ENCODE results near the gene ACBD3. TPM values are rescaled to one million over a fixed set of nuclear protein-coding genes. Genes with fewer than 3 reads are reported as not detected.

Gene ACBD3
- 48.4 TPM for polyA plus RNA-seq (2013, experiment 1 of 2)
- polyA plus RNA-seq (2013, experiment 2 of 2) = 49.5 TPM

GRCh38 chr1:226186124-226187018 lies at the start of gene ACBD3:
ACBD3 (minus strand) TSS chr1:226186741; CDS start chr1:226186675, 66 bp downstream.
- H3K18ac ChIP-seq (ENCODE audit: low read depth in 1 of 2, low read length in 2 of 2) = peak within 1 kb of the TSS; percentile 99 to 100
- under 1% methylated on average over 65 of the region's 75 CpGs for WGBS
- H3K4me1 ChIP-seq (ENCODE audit: control insufficient read depth, insufficient read depth, low read depth, low read length) = peaks cover 9% of the 10 kb centered on the region
- H2BK5ac ChIP-seq (ENCODE audit: low read depth, low read length, poor library complexity, severe bottlenecking) = peak within 1 kb of the TSS; percentile 89
- peak within 1 kb of the TSS; percentile 96 to 100 for H3K4ac ChIP-seq (ENCODE audit: low read depth in 1 of 2, low read length in 2 of 2)
- H3K4me3 ChIP-seq (ENCODE audit: insufficient read depth in 1 of 2, low read depth in 1 of 2, low read length in 2 of 2) = peak within 1 kb of the TSS; percentile 96 to 99
- peak within 1 kb of the TSS; percentile 77 for H3K4me2 ChIP-seq (ENCODE audit: low read length, poor library complexity, severe bottlenecking)
- H2BK12ac ChIP-seq (ENCODE audit: low read length in 2 of 2) = peak within 1 kb of the TSS in 1 of 2 experiments; percentile 52
- peak within 1 kb of the TSS; percentile 98 for H2AFZ ChIP-seq (ENCODE audit: low read depth, low read length)
- H2BK120ac ChIP-seq (ENCODE audit: low read depth, low read length) = peak within 1 kb of the TSS; percentile 94
- H2AK5ac ChIP-seq (ENCODE audit: low read length, severe bottlenecking) = peak within 1 kb of the TSS; percentile 71
- peak within 1 kb of the TSS; percentile 84 for H2BK15ac ChIP-seq (ENCODE audit: low read depth, poor library complexity, severe bottlenecking)
- H3K27ac ChIP-seq (ENCODE audit: low read length, poor library complexity, severe bottlenecking) = peak within 1 kb of the TSS; percentile 66
- H4K8ac ChIP-seq (ENCODE audit: low read length) = peak within 1 kb of the TSS; percentile 100
- no peaks in the 10 kb centered on the region for H3K9me3 ChIP-seq (ENCODE audit: control insufficient read depth, low read length)
- peak within 1 kb of the TSS in 1 of 2 experiments; percentile 99 for H3K23ac ChIP-seq (ENCODE audit: low read length in 2 of 2)
- H3K9ac ChIP-seq (ENCODE audit: low read length) = peak within 1 kb of the TSS; percentile 97
- H3K36me3 ChIP-seq (ENCODE audit: control insufficient read depth in 1 of 2, insufficient read depth in 2 of 2, low read depth in 1 of 2, low read length in 2 of 2) = peaks cover 12 to 21% of the 10 kb centered on the region in 2 experiments
- no peaks in the 10 kb centered on the region for H3K79me1 ChIP-seq (replicated peaks; ENCODE audit: low read length, poor library complexity, severe bottlenecking)
- no peaks in the 10 kb centered on the region for H3K27me3 ChIP-seq (ENCODE audit: control insufficient read depth in 1 of 2, insufficient read depth in 1 of 2, low read length in 2 of 2)
- H4K91ac ChIP-seq (ENCODE audit: low read length) = peak within 1 kb of the TSS; percentile 98
- peak; percentile 91 for DNase-seq
- H3K14ac ChIP-seq (ENCODE audit: low read length in 2 of 2) = peak within 1 kb of the TSS; percentile 81 to 98

GRCh38 chr1:226233806-226234205 lies 47.3 kb upstream of the ACBD3 start:
- Histone ChIP-seq H3K18ac (ENCODE audit: low read depth in 1 of 2, low read length in 2 of 2) (no peak overlapping the region), H3K79me1 (replicated peaks; ENCODE audit: low read length, poor library complexity, severe bottlenecking) (no peaks in the 10 kb centered on the region), H3K4me3 (ENCODE audit: insufficient read depth in 1 of 2, low read depth in 1 of 2, low read length in 2 of 2) (no peak overlapping the region), H3K9ac (ENCODE audit: low read length) (no peak overlapping the region), H3K4me2 (ENCODE audit: low read length, poor library complexity, severe bottlenecking) (no peak overlapping the region), H2BK5ac (ENCODE audit: low read depth, low read length, poor library complexity, severe bottlenecking) (no peak overlapping the region), H3K14ac (ENCODE audit: low read length in 2 of 2) (no peak overlapping the region), H3K36me3 (ENCODE audit: control insufficient read depth in 1 of 2, insufficient read depth in 2 of 2, low read depth in 1 of 2, low read length in 2 of 2) (no peaks in the 10 kb centered on the region), H2BK15ac (ENCODE audit: low read depth, poor library complexity, severe bottlenecking) (no peak overlapping the region), H4K91ac (ENCODE audit: low read length) (no peak overlapping the region), H4K8ac (ENCODE audit: low read length) (no peak overlapping the region), H3K4me1 (ENCODE audit: control insufficient read depth, insufficient read depth, low read depth, low read length) (no peaks in the 10 kb centered on the region), H3K23ac (ENCODE audit: low read length in 2 of 2) (no peak overlapping the region), H3K4ac (ENCODE audit: low read depth in 1 of 2, low read length in 2 of 2) (no peak overlapping the region), H2AK5ac (ENCODE audit: low read length, severe bottlenecking) (no peak overlapping the region), H3K27ac (ENCODE audit: low read length, poor library complexity, severe bottlenecking) (no peak overlapping the region), H2BK120ac (ENCODE audit: low read depth, low read length) (no peak overlapping the region), H2AFZ (ENCODE audit: low read depth, low read length) (no peak overlapping the region), H3K9me3 (ENCODE audit: control insufficient read depth, low read length) (no peaks in the 10 kb centered on the region), H3K27me3 (ENCODE audit: control insufficient read depth in 1 of 2, insufficient read depth in 1 of 2, low read length in 2 of 2) (no peaks in the 10 kb centered on the region), H2BK12ac (ENCODE audit: low read length in 2 of 2) (no peak overlapping the region)
- WGBS = 96% methylated on average over 2 of the region's 3 CpGs
- DNase-seq = no peak

GRCh38 chr1:226233293-226233692 lies 46.8 kb upstream of the ACBD3 start:
- Histone ChIP-seq H3K4me1 (ENCODE audit: control insufficient read depth, insufficient read depth, low read depth, low read length) (no peaks in the 10 kb centered on the region), H4K91ac (ENCODE audit: low read length) (no peak overlapping the region), H3K4me2 (ENCODE audit: low read length, poor library complexity, severe bottlenecking) (no peak overlapping the region), H2BK120ac (ENCODE audit: low read depth, low read length) (no peak overlapping the region), H3K79me1 (replicated peaks; ENCODE audit: low read length, poor library complexity, severe bottlenecking) (no peaks in the 10 kb centered on the region), H3K14ac (ENCODE audit: low read length in 2 of 2) (no peak overlapping the region), H2AK5ac (ENCODE audit: low read length, severe bottlenecking) (no peak overlapping the region), H4K8ac (ENCODE audit: low read length) (no peak overlapping the region), H3K36me3 (ENCODE audit: control insufficient read depth in 1 of 2, insufficient read depth in 2 of 2, low read depth in 1 of 2, low read length in 2 of 2) (no peaks in the 10 kb centered on the region), H3K9ac (ENCODE audit: low read length) (no peak overlapping the region), H2BK15ac (ENCODE audit: low read depth, poor library complexity, severe bottlenecking) (no peak overlapping the region), H3K4ac (ENCODE audit: low read depth in 1 of 2, low read length in 2 of 2) (no peak overlapping the region), H2BK12ac (ENCODE audit: low read length in 2 of 2) (no peak overlapping the region), H3K9me3 (ENCODE audit: control insufficient read depth, low read length) (no peaks in the 10 kb centered on the region), H3K18ac (ENCODE audit: low read depth in 1 of 2, low read length in 2 of 2) (no peak overlapping the region), H3K27ac (ENCODE audit: low read length, poor library complexity, severe bottlenecking) (no peak overlapping the region), H3K27me3 (ENCODE audit: control insufficient read depth in 1 of 2, insufficient read depth in 1 of 2, low read length in 2 of 2) (no peaks in the 10 kb centered on the region), H3K23ac (ENCODE audit: low read length in 2 of 2) (no peak overlapping the region), H2BK5ac (ENCODE audit: low read depth, low read length, poor library complexity, severe bottlenecking) (no peak overlapping the region), H2AFZ (ENCODE audit: low read depth, low read length) (no peak overlapping the region), H3K4me3 (ENCODE audit: insufficient read depth in 1 of 2, low read depth in 1 of 2, low read length in 2 of 2) (no peak overlapping the region)
- no peak for DNase-seq
- WGBS = 92% methylated on average over 3 of the region's 6 CpGs

- no peak overlapping the region for H4K91ac ChIP-seq (ENCODE audit: low read length)
- no peak overlapping the region for H3K9ac ChIP-seq (ENCODE audit: low read length)
- no peak overlapping the region for H3K18ac ChIP-seq (ENCODE audit: low read depth in 1 of 2, low read length in 2 of 2)
- no peak overlapping the region for H2BK5ac ChIP-seq (ENCODE audit: low read depth, low read length, poor library complexity, severe bottlenecking)
- no peak overlapping the region for H4K8ac ChIP-seq (ENCODE audit: low read length)
- no peak overlapping the region for H3K23ac ChIP-seq (ENCODE audit: low read length in 2 of 2)
- no peak overlapping the region for H2BK15ac ChIP-seq (ENCODE audit: low read depth, poor library complexity, severe bottlenecking)
- peaks cover 9% of the 10 kb centered on the region for H3K4me1 ChIP-seq (ENCODE audit: control insufficient read depth, insufficient read depth, low read depth, low read length)
- no peaks in the 10 kb centered on the region for H3K79me1 ChIP-seq (replicated peaks; ENCODE audit: low read length, poor library complexity, severe bottlenecking)
- no peak overlapping the region for H2AK5ac ChIP-seq (ENCODE audit: low read length, severe bottlenecking)
- H3K4me3 ChIP-seq (ENCODE audit: insufficient read depth in 1 of 2, low read depth in 1 of 2, low read length in 2 of 2) = no peak overlapping the region
- H3K4me2 ChIP-seq (ENCODE audit: low read length, poor library complexity, severe bottlenecking) = no peak overlapping the region
- H3K27ac ChIP-seq (ENCODE audit: low read length, poor library complexity, severe bottlenecking) = no peak overlapping the region
- no peak overlapping the region for H2BK120ac ChIP-seq (ENCODE audit: low read depth, low read length)
- no peaks in the 10 kb centered on the region for H3K9me3 ChIP-seq (ENCODE audit: control insufficient read depth, low read length)
- no peak overlapping the region for H2BK12ac ChIP-seq (ENCODE audit: low read length in 2 of 2)
- H2AFZ ChIP-seq (ENCODE audit: low read depth, low read length) = no peak overlapping the region
- H3K4ac ChIP-seq (ENCODE audit: low read depth in 1 of 2, low read length in 2 of 2) = no peak overlapping the region
- H3K36me3 ChIP-seq (ENCODE audit: control insufficient read depth in 1 of 2, insufficient read depth in 2 of 2, low read depth in 1 of 2, low read length in 2 of 2) = no peaks in the 10 kb centered on the region
- DNase-seq = no peak
- H3K14ac ChIP-seq (ENCODE audit: low read length in 2 of 2) = no peak overlapping the region
- H3K27me3 ChIP-seq (ENCODE audit: control insufficient read depth in 1 of 2, insufficient read depth in 1 of 2, low read length in 2 of 2) = peaks cover 16 to 28% of the 10 kb centered on the region in 2 experiments
- 92% methylated on average over 1 of the region's 3 CpGs for WGBS
Observed at GRCh38 chr1:226226601-226227000, 40.1 kb upstream of the ACBD3 start.

All from mesenchymal stem cell (in vitro differentiated cells and primary cell).